Measurements from ENCODE around the gene AKT2. TPM values are rescaled to one million over a fixed set of nuclear protein-coding genes. Genes with fewer than 3 reads are reported as not detected.
"Not testable (repeated sequence)": the region's sequence is repeated elsewhere in the genome, so short reads cannot be mapped to it uniquely, and the experiment has no call there.

The AKT2 gene
- total RNA-seq, 1 donor from 2014 or later = 91.2 TPM

DNA sequence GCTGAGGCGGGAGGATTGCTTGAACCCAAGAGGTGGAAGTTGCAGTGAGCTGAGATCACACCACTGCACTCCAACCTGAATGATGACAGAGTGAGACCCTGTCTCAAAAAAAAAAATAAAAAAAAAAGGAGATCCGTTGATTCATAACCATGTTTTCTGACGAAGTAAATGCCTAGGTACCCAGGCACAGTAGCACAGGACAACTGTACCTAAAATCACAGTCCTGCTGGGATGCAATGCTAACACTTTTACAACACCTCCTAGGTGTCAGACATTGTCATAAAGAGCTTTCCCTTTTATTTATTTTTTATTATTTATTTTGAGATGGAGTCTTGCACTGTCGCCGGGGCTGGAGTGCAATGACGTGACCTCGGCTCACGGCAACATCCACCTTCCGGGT, 64.5 kb downstream of the AKT2 start:
- no peak for DNase-seq (ENCODE audit: low read depth)

DNA sequence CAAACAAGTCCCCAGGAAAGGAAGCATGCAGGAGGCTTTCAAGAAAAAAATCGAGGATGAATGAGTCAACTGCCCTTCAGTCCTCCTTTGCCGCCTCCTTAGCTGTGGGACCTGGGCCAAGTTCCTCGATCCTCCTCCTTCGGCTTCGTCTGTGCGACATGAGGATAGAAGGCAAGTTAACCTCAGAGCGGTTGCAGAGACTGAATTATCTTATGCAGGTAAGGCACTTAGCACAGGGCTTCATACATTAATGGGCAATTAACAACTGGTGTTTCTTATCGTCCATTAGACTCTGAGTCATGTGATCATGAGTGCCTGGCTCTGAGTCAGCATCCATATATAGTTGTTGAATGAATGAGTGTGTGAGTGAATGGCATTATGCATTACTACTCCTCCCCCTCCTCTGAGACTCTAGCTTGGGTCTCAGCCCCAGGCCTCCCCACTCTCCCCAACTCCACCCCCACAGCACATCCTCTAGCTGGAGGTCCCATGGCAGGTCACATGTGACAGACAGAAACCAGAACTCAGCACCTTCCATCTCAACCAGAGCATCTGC, 65.3 kb downstream of the AKT2 start:
- DNase-seq (ENCODE audit: low read depth) = no peak

DNA sequence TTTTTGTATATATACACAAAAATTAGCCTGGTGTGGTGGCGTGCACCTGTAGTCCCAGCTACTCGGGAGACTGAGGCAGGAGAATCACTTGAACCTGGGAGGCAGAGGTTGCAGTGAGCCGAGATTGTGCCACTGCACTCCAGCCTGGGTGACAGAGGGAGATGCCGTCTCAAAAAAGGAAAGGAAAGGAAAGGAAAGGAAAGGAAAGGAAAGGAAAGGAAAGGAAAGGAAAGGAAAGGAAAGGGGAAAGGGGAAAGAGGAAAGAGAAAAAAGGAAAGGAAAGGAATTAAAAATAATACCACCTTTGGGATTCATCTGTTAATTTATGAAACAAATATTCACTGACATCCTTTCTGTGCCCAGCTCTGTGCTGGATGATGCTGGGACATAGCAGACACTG, 66.1 kb downstream of the AKT2 start:
- not testable (repeated sequence) for DNase-seq (ENCODE audit: low read depth)

DNA sequence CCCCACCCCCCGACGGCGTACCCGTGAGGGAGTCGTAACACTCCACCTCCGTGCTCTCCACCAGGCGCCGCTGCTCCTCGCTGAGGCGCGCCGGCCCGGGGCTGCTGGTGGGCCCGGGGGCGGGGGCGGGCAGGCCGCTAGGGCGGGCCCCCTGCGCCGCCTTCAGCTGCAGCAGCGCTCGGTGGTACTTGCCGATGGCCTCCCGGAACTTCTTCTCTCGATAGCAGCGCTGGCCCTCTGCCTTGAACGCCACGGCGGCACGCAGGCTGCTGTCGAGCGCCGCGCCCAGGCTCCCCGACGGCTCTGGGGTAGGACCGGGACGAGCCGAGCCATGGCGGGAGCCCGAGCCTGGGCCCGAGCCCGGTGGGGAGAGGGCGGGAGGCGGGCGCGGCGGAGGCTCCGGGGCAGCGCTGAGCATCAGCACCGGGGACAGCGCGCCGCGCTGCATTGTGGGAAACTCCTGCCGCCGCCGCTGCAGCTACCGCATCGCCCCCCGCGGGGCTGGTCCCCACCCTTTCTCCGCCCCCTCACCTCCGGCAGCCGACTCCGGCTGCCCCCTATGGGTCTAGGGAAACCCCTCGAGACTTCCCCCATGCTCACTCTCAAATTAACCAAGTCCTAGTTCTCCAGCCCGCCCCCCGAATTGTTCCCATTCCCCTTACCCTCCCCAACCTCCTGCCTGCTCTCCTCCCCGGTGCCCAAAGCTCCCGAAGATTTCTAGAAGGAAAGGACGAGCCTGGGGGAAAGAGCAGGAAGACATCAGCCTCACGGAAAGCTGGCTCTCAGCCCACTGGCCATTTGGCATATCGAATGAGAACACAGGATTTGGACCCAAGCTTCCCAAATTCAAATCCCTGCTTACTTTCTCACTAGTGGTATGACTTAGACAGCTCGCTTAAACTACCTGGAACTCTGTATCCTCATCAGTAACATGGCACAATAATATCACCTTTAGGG, 66.9 kb downstream of the AKT2 start, which contains the start of gene TTC9B:
Gene TTC9B (minus strand): TSS at position 451 of the 957 bp plus-strand sequence. CDS start 3 bp downstream, at position 448.
- DNase-seq (ENCODE audit: low read depth) = peak; percentile 19

DNA sequence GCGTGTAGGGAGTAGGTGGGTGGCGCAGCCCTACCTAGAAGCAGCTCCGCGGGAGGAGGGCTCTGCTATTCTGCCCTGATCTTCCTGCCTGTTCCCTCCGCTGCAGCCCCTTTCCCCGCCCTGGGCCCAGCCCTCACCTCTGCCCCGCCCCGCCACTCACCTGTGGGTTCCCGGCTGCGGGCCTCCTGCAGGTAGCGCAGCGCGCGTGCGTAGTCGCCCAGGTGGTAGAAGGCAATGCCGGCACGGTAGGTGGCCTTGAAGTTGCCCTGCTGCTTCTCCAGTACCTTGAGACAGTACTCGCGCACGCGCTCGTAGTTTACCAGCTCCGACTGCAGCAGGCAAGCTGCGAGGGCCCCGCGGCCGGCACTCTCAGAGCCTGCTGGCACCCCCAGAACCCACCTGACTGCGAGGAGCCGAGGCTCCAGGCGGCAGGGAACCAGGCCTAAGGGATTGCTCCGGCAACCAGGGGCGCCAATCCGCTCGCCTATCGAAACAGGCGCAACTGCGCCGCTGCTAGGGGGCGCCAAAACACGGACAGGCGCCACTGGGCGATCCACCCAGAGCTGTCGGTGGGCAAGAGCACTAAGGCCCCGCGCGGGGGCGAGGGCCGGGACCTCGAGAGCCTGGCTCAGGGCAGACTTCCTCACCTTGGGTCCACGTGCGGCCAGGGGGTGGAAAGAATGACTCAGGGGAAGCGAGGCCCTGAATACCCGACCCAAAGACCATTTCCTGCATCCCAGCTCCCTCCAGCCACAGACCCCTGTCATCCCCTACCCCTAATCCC, 67.9 kb downstream of the AKT2 start:
- no peak for DNase-seq (ENCODE audit: low read depth)

DNA sequence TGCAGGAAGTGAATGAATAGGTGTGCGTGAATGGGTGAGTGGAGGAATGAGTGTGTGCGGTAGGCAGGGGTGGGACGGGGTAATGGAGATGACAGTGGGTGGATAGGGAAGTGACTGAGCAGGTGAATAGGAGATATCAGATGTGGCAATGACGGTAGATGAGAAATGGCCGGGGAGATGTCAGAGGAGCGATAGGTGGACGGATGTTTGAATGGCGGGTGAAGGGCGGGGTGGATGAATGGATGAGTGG, 68.4 kb downstream of the AKT2 start:
- no peak for DNase-seq (ENCODE audit: low read depth)

DNA sequence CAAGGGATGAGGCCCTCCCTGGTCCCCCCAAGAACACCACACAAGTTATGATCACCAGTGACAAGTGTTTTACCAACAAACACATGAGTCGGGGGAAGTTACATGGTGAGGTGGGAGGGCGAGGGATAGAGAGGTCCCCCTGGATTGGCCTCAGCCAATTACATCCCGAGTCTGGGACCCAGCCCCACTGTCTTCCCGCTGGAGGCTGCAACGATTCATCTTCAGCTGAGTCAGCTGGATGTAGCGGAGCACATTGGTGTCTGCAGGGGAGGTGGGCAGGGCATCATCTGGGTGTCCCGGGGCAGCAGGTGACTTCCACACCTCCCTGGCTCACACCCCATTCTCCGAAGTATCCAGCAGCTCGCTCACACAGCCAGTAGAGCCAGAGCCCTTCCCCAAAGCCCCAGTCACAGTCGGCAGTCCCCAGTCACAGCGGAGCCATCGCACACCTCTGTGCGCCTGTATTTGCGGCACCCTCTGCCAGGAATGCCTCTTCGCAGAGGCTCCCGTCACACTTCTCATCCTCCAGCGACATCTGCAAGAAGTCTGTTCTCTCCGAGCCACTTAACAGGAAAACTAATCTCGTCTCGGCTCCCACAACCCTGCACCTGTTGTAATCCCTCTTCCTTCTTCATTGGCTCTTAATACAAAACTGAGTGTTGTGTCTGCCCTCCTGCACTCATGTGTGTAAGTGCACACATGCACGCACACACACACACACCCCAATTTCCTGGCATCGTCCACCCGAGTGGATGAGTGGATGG, 69.0 kb downstream of the AKT2 start:
- peak; percentile 50 for DNase-seq (ENCODE audit: low read depth)

DNA sequence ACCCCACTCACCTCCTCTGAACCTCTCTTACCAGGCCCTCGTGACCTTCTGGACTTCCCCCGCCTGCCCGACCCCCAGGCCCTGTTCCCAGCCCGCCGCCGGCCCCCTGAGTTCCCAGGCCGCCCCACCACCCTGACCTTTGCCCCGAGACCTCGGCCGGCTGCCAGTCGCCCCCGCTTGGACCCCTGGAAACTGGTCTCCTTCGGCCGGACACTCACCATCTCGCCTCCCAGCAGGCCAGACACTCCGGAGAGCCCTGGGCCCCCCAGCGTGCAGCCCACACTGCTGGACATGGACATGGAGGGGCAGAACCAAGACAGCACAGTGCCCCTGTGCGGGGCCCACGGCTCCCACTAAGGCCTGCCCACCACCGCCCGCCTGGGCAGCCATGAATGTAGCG, 70.2 kb downstream of the AKT2 start:
- DNase-seq (ENCODE audit: low read depth) = no peak

DNA sequence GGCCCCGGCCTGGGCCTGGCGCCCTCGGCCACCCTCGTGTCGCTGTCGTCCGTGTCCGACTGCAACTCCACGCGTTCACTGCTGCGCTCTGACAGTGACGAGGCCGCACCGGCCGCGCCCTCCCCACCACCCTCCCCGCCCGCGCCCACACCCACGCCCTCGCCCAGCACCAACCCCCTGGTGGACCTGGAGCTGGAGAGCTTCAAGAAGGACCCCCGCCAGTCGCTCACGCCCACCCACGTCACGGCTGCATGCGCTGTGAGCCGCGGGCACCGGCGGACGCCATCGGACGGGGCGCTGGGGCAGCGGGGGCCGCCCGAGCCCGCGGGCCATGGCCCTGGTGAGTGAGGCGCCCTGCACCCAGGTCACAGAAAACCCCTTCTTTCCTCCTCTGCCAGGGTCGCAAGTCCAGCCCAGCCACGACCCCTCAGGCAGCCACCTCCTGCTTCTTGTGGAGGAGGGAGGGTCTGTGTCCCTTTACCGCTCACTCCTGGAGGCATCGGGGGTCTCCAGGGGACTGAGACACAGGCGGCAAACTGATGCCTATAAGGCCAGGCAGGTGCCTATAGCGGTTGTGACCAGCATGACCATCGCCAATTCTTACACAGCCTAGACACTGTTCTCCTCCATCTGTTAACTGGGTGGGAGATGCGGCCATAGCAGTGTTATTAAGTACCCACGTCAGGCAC, 71.1 kb downstream of the AKT2 start:
- DNase-seq (ENCODE audit: low read depth) = no peak

DNA sequence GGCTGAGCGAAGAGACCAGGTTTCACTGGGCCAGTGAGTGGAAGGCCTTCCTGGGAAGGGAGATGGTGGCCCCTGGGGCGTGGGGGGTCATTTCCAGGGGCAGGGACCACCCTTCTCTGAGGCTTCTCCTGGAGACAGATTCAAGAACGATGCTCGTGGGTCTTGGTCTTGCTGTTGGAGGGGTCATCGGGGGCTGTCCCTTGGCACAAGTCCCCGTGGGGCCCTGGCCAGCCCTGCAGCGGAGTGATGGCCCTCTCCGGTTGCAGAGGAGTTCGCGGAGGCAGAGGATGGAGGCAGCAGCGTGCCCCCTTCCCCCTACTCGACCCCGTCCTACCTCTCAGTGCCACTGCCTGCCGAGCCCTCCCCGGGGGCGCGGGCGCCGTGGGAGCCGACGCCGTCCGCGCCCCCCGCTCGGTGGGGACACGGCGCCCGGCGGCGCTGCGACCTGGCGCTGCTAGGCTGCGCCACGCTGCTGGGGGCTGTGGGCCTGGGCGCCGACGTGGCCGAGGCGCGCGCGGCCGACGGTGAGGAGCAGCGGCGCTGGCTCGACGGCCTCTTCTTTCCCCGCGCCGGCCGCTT, 71.8 kb downstream of the AKT2 start:
- DNase-seq (ENCODE audit: low read depth) = no peak

DNA sequence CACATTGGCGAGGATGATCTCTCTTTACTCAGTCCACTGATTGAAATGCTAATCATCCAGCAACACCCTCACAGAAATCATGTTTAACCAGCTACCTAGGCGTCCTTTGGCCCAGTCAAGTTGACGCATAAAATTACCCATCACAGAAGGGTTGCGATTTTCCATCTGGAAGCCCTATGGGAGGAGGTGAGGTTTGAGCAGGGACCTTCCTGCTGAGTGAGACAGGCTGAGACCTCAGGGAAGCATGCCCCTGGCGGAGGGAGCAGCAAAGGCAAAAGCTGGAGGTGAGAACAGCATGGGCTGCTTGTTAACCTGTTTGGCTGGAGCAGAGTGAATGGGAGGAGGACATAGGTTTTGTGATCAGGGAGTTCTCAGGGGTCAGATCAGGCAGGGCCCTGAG, 74.3 kb downstream of the AKT2 start:
- no peak for DNase-seq (ENCODE audit: low read depth)

DNA sequence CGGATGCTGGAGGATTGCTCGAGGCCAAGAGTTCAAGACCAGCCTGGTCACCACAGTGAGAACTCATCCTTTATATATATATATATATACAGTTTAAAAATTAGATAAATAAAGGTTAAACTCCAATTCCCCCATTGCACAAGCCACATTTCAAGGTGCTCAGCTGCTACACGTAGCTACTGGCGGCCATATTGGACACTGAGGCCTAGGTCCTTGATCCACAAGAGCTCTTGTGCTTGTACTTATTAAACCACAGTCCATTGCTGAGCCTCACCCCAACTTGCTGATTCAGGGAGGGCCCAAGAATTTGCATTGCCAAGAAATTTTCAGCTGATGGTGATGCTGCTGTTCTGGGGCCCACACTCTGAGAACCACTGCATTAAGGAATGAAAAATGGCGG, 76.5 kb downstream of the AKT2 start:
- no peak for DNase-seq (ENCODE audit: low read depth)

DNA sequence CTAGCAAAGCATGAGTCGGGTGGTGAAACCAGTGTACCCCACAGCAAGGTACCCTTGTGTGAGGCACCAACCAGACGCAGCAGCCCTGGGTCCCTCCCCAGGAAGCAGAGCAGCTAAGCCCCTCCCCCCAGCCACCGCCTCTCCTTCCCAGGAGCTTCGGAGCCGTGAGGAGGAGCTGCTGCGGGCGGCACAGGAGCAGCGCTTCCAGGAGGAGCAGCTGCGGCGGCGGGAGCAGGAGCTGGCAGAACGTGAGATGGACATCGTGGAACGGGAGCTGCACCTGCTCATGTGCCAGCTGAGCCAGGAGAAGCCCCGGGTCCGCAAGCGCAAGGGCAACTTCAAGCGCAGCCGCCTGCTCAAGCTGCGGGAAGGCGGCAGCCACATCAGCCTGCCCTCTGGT, 79.4 kb downstream of the AKT2 start:
- DNase-seq (ENCODE audit: low read depth) = no peak

DNA sequence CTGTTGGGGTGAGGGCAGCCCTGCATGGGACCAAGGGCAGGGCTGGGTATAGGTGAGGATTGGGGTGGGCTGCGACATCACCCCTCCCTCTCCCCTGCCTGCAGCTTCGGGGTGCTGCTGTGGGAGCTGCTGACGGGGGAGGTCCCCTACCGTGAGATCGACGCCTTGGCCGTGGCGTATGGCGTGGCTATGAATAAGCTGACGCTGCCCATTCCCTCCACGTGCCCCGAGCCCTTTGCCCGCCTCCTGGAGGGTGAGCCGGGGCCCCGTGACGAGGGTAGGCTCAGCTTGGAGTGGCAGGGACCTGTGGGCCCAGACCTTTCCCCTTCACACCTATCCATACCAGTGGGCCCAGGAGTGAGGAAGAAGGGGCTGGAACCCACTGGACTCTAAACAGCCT, 80.8 kb downstream of the AKT2 start:
- DNase-seq (ENCODE audit: low read depth) = no peak

DNA sequence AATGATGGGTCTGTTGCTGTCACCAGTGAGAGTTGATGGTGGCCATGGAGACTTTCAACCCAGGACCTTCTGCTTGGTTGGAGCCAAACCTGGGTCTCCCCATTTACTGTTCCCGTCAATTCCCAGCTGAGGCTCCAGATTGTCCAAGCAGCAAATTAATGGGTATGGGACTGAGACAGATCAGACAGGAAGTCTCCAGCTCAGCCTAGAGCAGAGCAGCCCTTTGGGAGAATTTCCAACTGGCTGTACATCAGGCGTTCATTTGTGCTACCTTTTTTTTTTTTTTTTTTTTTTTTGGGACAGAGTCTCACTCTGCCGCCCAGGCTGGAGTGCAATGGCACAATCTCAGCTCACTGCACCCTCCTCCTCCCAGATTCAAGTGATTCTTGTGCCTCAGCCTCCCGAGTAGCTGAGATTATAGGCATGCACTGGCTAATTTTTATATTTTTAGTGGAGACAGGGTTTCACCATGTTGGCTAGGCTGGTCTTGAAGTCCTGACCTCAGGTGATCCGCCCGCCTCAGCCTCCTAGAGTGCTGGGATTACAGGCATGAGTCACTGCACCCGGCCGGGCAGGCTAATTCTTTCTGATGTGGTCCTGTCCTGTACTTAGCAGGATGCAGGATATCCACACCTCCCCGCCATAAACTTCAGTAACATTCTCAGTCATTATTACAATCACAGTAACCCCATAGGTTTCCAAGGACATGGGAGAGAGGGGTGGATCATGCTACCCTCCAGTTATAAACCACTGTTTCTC, 84.6 kb downstream of the AKT2 start:
- no peak for DNase-seq (ENCODE audit: low read depth)

DNA sequence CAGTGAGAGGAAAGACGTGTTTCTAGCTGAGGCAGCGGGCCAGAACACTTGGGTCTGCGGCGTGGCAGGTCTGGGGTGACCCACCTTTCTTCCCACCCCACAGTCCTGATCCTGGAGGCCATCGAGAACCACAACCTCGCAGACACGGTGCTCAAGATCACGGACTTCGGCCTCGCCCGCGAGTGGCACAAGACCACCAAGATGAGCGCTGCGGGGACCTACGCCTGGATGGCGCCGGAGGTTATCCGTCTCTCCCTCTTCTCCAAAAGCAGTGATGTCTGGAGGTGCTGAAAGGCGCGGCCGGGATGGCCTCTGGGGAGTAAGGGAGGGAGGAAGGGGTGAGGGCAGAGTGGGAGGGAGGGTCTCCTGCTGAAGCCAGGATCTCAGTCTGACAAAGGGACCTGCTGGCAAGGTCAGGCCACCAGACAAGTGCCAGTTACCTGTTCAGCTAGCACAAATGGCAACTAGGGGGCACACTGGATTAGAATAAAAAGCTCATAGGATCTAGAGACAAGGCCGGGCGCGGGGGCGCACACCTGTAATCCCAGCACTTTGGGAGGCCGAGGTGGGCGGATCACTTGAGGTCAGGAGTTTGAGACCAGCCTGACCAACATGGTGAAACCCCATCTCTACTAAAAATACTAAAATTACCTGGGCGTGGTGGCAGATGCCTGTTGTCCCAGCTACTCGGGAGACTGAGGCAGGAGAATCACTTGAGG, 86.7 kb downstream of the AKT2 start:
- DNase-seq (ENCODE audit: low read depth) = no peak

DNA sequence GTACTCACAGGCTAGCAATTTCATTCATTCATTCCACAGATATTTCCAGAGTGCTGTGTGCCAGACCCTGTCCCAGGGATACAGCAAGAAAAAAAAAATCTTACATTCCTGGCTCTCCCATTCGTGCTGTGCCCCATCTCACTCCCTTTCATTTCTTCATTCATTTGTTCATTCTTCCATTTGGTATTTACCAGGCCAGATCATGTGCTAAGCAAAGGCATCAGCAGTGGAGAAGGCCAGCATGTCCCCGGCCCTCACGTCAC, 91.6 kb downstream of the AKT2 start:
- no peak for DNase-seq (ENCODE audit: low read depth)

DNA sequence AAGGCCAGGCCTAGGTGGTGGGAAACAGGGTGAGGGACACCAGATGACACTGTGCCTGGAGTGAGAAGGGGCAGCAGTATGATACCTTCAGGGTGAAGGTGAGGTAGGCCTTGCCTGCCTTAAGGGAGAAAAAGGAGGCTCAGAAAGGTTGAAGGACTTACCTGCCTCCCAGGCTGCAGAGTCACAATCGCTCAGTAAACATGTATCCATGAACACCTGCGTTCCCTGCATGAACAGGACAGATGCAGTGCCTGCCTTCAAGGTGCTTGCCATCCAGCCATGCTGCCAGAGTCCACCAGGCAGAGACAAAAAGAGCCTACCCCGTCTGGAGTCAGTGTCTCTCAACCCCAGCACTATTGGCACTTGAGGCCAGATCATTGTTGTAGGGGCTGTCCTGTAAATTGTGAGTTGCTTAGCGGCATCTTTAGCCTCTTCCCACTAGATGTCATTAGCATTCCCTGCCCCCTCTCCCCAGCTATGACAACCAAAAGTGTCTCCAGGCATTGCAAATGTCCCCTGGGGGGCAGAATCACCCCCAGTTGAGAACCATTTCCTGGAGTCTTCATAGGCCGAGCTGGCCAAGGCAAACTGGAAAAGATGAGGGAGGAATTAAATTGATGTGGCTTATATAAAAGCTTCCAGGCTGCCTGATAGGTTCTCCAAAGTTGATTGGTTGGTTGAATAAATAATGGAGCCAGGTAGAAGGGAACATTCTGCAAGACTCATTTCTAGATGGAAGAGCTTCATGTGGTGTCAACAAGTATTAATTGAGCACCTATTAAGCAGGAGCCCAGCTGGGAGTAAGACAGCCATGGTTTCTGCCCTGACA, 92.2 kb downstream of the AKT2 start:
- no peak for DNase-seq (ENCODE audit: low read depth)

Measured in myocyte (in vitro differentiated cells).